ENCODE data around the gene KIF7.

GRCh38 chr15:89704411-89704810 lies 49.1 kb upstream of the KIF7 start:
- TF ChIP-seq GATA2 (CRISPR knock-in tag; IDR thresholded peaks at IDR 0.05) = no peak
- TF ChIP-seq CTCF (IDR thresholded peaks at IDR 0.05) = no peak
- no peak for TF ChIP-seq TEAD4 (IDR thresholded peaks at IDR 0.05; ENCODE audit: borderline replicate concordance, insufficient read depth)
- TF ChIP-seq MAX (IDR thresholded peaks at IDR 0.05; ENCODE audit: low read depth) = no peak
- TF ChIP-seq RAD21 (IDR thresholded peaks at IDR 0.05; ENCODE audit: low read length) = no peak
- TF ChIP-seq JUND (IDR thresholded peaks at IDR 0.05) = no peak
- no peak for TF ChIP-seq SIN3A (IDR thresholded peaks at IDR 0.05; ENCODE audit: borderline replicate concordance, low read depth, low read length)
- TF ChIP-seq MXI1 (IDR thresholded peaks at IDR 0.05; ENCODE audit: low read depth, low read length) = no peak
- TF ChIP-seq GABPA (IDR thresholded peaks at IDR 0.05; ENCODE audit: low read depth) = no peak
- no peak for TF ChIP-seq CHD2 (IDR thresholded peaks at IDR 0.05; ENCODE audit: low read length, partially characterized antibody)
- TF ChIP-seq POLR2AphosphoS5 (IDR thresholded peaks at IDR 0.05; ENCODE audit: low read depth, low read length) = no peak
- TF ChIP-seq TCF12 (IDR thresholded peaks at IDR 0.05) = no peak
- TF ChIP-seq EZH2phosphoT487 (IDR thresholded peaks at IDR 0.05; ENCODE audit: borderline replicate concordance, low read depth) = no peak

Measured in SK-N-SH (cell line).